AG10803 (cell line): ENCODE data around the gene PDK1.
"Not testable (repeated sequence)": the region's sequence is repeated elsewhere in the genome, so short reads cannot be mapped to it uniquely, and the experiment has no call there.

ENCODE experiments used
- DNase-seq: peaks from one replicate; pipeline ENCODE4 v3.0.0; 2010; ENCODE audit warnings: low read depth
- H3K4me3 ChIP-seq: 2 replicates; pipeline ENCODE4 v1.5.1; 2011; ENCODE audit warnings: mild to moderate bottlenecking, low read length, control low read depth
- CTCF ChIP-seq: conservative IDR thresholded peaks from 2 replicates; pipeline ENCODE4 v1.5.1; 2011; ENCODE audit warnings: mild to moderate bottlenecking, low read length, control low read depth, inconsistent platforms

Gene PDK1

GRCh38 chr2:172535119-172535518 lies 20.8 kb upstream of the PDK1 start:
- no peak for TF ChIP-seq CTCF
- H3K4me3 ChIP-seq: no peak overlapping the region
- no peak for DNase-seq

- H3K4me3 ChIP-seq, DNase-seq: not testable (repeated sequence)
Observed at GRCh38 chr2:172537851-172538250, 18.0 kb upstream of the PDK1 start.

GRCh38 chr2:172539767-172540166 lies 16.1 kb upstream of the PDK1 start:
- no peak for TF ChIP-seq CTCF
- no peak overlapping the region for H3K4me3 ChIP-seq
- no peak for DNase-seq

- no peak overlapping the region for H3K4me3 ChIP-seq
- no peak for TF ChIP-seq CTCF
- peak; percentile 13 for DNase-seq
Observed at GRCh38 chr2:172540421-172540820, 15.5 kb upstream of the PDK1 start.

- TF ChIP-seq CTCF: no peak
- DNase-seq: peak; percentile 30
- H3K4me3 ChIP-seq: no peak overlapping the region
Observed at GRCh38 chr2:172545408-172546075, 10.3 kb upstream of the PDK1 start.

GRCh38 chr2:172549131-172549530 lies 6.8 kb upstream of the PDK1 start:
- TF ChIP-seq CTCF: no peak
- no peak overlapping the region for H3K4me3 ChIP-seq
- DNase-seq: no peak

- not testable (repeated sequence) for DNase-seq
Observed at GRCh38 chr2:172549802-172550201, 6.1 kb upstream of the PDK1 start.

GRCh38 chr2:172550419-172550818 lies 5.5 kb upstream of the PDK1 start:
- no peak overlapping the region for H3K4me3 ChIP-seq
- no peak for TF ChIP-seq CTCF
- DNase-seq: no peak

More at GRCh38 chr2:172549802-172550201, 6.1 kb upstream of the PDK1 start:
- H3K4me3 ChIP-seq: not testable (repeated sequence)
